HG02798 (cell line): ENCODE results near the gene ACTL10.

Experiments used
- ATAC-seq: cut with Tn5 transposase; IDR thresholded peaks from one replicate; pipeline ENCODE4 v1.9.1; 2021; ENCODE audit warnings: mild to moderate bottlenecking; ENCODE audit not compliant: unreplicated experiment, poor library complexity

Gene ACTL10

GRCh38 chr20:33648396-33649004, 18.2 kb upstream of the ACTL10 start:
- ATAC-seq = no peak

DNA sequence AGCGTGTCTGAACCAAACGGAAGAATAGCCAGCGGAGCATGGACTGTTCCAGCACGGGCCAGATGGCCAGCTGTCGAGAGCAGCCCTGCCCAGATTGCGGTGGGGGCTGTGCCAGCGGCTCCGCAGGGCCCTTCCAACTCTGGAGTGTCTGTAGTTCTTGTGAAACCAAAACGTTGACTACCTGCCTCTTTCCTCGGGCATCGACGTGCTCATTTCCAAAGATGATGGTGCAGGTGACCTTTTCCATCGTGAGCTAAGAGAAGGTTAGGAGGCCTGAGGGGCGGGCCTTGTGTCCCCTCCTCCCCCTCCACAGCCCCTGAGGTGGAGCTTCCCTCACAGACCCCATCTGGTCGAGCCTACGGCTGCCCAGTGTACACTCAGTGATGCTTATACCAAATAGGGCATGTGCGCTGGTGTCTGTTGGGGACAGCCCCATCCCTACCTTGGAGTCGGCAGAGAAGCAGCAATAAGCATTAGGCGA, 17.5 kb upstream of the ACTL10 start:
- ATAC-seq = no peak

DNA sequence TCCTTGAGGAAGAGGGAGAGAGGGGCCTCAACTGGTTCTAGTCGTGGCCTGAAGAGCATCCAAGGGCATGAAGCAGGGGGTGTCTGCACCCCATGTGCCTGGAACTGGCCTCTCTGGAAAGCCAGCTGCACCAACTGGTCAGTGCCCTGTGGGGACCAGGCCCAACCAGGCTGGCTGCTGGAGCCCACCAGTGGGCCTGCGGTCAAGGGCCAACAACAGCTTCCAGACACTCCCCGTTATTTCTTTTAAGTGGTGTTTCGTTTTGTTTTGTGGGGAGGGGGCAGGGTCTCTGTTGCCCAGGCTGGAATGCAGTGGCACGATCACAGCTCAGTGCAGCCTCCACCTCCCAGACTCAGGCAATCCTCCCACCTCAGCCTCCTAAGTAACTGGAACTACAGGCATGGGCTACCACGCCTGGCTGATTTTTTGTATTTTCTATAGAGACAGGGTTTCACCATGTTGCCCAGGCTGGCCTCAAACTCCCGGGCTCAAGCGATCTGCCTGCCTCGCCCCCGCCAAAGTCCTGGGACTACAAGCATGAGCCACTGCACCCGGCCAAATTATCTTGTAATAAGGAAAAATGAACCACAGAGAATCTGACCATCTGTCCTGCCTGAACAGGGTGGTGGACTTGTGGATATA, 16.5 kb upstream of the ACTL10 start:
- no peak for ATAC-seq

GRCh38 chr20:33650753-33651561, 15.8 kb upstream of the ACTL10 start:
- ATAC-seq = no peak

GRCh38 chr20:33651562-33652048, 15.1 kb upstream of the ACTL10 start:
- ATAC-seq = no peak

DNA sequence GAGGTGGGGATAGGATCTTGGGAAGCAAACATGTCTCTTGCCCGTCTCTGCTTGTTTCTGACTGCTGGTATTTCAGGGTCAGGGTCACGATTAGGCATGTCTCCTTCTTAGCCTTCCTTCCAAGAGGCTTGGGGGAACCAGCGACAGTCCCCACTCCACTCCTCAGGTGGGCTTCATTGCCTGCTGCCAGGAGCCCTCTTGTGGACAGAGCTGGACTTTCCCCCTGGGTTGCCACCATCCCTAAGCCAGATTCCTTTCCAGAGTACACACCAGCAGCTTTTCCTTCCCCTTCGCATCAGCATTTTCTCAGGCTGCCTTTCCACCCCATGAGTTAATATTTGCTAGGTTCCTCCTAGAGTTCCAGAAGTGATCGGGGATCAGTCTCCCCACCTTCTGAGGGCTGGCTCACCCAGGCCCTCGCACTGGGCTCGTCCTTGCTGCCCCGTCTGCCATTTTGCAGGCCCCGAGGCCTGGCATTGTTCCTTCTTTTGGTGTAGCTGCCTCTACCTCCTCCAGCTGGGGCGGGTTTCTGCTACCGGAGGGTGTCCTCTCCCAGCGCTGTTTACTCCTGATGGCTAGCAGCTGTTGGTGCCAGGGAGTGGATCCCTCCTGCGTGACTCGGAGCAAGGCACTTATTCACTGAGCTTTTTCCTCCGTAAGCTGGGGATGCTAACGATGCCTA, 13.4 kb upstream of the ACTL10 start:
- no peak for ATAC-seq

DNA sequence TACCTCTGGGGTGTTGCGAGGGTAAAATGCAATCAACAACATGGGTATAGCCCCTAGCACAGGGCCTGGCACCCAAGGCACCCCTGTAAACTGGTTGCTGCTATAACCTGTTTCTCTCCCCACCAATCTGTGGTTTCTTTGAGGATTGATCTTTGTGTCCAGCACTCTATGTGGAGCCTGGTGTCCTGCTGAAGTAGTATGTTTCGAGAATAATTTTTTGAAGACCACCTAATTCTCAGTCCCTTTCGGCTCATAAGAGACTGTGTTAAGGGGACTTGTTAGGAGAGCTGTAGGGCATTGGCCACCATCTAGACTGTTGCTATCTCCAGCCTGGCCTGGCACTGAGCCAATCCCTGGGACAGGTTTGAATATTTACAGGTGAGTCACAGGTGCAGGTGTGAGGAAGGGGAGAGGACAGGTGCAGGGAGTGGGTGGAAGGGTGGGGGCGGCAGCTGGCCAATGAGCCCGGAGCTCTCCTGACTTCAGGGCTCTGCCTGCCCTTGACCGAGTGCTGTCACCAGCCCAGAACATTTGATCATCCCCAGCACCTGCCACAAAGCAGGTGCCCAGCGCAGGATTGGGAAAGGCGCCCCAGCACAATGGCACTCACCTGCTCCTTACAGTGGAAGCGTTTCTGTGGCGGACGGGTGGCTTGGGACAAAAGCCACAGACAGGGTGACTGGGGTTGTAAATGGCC, 12.7 kb upstream of the ACTL10 start:
- no peak for ATAC-seq

GRCh38 chr20:33654680-33655161, 12.0 kb upstream of the ACTL10 start:
- ATAC-seq = no peak

- no peak for ATAC-seq
These were observed 11.6 kb upstream of the ACTL10 start for GRCh38 chr20:33655164-33655563.

DNA sequence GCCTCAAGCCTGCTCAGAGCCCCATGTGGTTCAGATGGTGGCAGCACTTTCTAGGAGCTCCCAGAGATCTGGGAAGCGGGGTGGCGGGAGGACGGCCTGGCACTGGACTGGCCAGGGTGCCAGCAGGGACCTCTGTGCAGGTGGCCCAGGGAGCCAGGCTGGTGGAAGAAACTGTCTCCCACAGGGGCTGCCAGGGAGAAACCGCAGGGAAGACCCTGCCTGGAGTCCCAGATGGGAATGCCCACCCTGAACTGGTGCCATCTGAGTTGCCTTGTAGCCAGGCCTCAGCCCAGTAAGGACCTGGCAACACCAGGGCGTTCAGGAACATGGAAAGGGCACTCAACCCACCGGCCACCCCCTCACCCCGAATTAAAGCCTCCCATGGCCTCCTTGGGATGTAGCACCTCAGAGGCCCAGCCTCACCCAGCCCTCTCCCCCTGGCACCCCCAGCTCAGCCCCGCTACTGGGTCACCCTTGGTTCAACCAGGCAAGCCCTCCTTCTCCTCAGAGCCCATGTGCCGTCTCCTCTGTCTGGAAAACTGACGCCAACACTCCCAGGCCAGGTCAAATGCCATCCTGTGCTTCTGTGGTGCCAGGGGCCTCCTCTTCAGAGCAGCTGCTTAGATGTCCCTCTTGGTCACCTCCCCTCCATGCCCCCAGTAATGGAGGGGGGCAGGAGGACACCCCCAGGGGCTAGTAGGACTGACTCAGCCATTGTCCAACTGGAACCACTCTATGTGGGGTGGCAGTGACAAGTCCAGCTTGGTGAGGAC, 10.5 kb upstream of the ACTL10 start:
- ATAC-seq = no peak

- no peak for ATAC-seq
These were observed 9.7 kb upstream of the ACTL10 start for GRCh38 chr20:33656783-33657703.

DNA sequence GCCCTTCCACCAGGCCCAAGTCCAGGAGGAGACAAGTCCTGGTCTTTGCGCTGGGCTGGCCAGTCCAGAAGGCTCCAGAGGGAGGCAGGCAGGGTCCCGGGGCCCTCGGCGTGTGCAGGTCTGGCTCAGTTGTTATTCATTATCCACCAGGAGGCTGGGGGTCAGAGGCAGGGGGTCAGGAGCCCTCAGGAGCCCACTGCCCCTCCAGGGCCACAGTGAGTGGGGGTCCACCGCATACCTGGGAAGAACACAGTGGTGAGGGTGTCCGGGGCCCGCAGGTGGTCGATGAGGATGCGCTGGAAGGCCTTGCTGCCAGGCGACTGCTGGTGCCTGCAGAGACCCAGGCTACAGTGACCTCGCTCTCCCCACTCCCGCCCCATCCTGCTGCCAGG, 9.0 kb upstream of the ACTL10 start:
- ATAC-seq = no peak

DNA sequence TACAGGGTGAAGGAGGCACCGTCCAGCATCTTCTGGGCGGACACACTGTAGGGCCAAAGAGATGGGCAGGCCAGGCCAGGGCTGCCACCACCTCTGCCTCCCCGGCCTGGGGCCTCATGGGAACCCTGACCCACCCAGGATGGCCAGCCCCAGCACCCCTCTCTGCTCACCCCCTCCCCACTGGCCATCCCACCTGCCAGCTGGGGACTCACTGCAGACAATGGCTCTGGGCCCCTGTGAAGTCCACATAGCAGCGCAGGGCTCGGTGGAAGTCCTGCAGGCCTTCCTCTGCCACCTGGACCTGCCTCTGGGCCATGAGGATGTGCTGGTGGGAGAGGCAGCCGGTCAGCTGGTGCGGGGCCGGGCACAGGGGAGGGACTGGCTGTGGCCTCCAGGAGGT, 8.2 kb upstream of the ACTL10 start:
- no peak for ATAC-seq

GRCh38 chr20:33658929-33659328, 7.8 kb upstream of the ACTL10 start:
- no peak for ATAC-seq

GRCh38 chr20:33659341-33660034, 7.3 kb upstream of the ACTL10 start:
- no peak for ATAC-seq

- no peak for ATAC-seq
These were observed 6.6 kb upstream of the ACTL10 start for GRCh38 chr20:33660035-33660684.

DNA sequence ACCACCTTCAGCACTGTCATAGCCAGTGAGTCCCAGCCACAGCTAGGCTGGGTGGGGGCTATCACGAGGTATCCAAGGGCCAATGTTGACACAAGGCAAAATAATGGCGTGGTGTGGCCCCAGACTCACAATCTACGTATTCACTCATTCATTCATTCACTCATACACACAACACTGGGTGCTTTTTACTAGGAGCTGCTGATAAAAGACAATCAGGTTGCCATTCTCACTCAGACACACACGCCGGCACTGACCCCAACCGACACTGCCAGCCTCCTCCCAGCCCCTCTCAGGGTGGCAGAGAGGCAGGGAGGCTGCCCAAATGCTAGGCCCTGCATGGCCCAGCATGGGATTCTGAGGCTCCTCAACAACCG, 6.1 kb upstream of the ACTL10 start:
- ATAC-seq = no peak
